Erythroblast (primary cell): ENCODE measurements around the gene PLEKHG3.

ENCODE experiments used
- GATA1 ChIP-seq: IDR thresholded peaks from 2 replicates; pipeline ENCODE4 v1.6.1; 2011; ENCODE audit warnings: low read depth, mild to moderate bottlenecking, control low read depth, low read length, moderate library complexity
- POLR2A ChIP-seq: IDR thresholded peaks from 2 replicates; pipeline ENCODE4 v1.6.1; 2011; ENCODE audit warnings: mild to moderate bottlenecking, low read length

GRCh38 chr14:64754685-64755084, 50.5 kb downstream of the PLEKHG3 start:
- TF ChIP-seq POLR2A (no peak), GATA1 (no peak)
